H1 (cell line): ENCODE data around the gene DOK7. TPM values are rescaled to one million over a fixed set of nuclear protein-coding genes. Genes with fewer than 3 reads are reported as not detected.

Experiments used
- CTCF ChIA-PET: fragments of 300-600 bp; sonication (Branson Sonifier 250); formaldehyde crosslinking; loops from one replicate; lab custom pipeline; 2021; ENCODE audit not compliant: partially characterized antibody; lab: Charles Lee
- POLR2A ChIA-PET: fragments of 300-600 bp; sonication (Branson Sonifier 250); formaldehyde crosslinking; loops from one replicate; lab custom pipeline; 2021; ENCODE audit warnings: inconsistent platforms; ENCODE audit not compliant: partially characterized antibody; lab: Charles Lee
- DNase-seq, 2 experiments: peaks; one replicate each; pipeline versions ENCODE4 v3.0.0 to v3.0.0-alpha.2; 2010 to 2022; ENCODE audit warnings: low spot score in 2 of 2, low read depth in 1 of 2, mixed read lengths in 1 of 2
- FAIRE-seq: peaks from 2 replicates; lab custom pipeline; 2011; peaks lifted over from hg19 to GRCh38; lab: Jason Lieb, UNC
- H2AFZ ChIP-seq: 2 replicates; pipeline ENCODE4 v1.8.1; 2012; ENCODE audit warnings: low read length, inconsistent platforms
- H2AK5ac ChIP-seq: 2 replicates; pipeline ENCODE4 v1.6.1; 2013; ENCODE audit warnings: low read depth, low read length
- H2BK120ac ChIP-seq: replicated peaks from 2 replicates; pipeline ENCODE3; 2013; ENCODE audit warnings: low read depth, low read length, inconsistent platforms
- H2BK12ac ChIP-seq: 2 replicates; pipeline ENCODE4 v1.6.1; 2013; ENCODE audit warnings: low read depth, low read length
- H2BK15ac ChIP-seq: 2 replicates; pipeline ENCODE4 v1.6.1; 2013; ENCODE audit warnings: low read length
- H2BK20ac ChIP-seq: 2 replicates; pipeline ENCODE4 v1.6.1; 2013; ENCODE audit warnings: low read length
- H2BK5ac ChIP-seq: 2 replicates; pipeline ENCODE4 v1.6.1; 2013; ENCODE audit warnings: low read depth, low read length
- H3K14ac ChIP-seq: 2 replicates; pipeline ENCODE4 v1.6.1; 2013; ENCODE audit warnings: inconsistent platforms; ENCODE audit not compliant: insufficient read length
- H3K18ac ChIP-seq: 2 replicates; pipeline ENCODE4 v1.6.1; 2013; ENCODE audit warnings: low read length; ENCODE audit errors: extremely low read depth
- H3K23ac ChIP-seq: 2 replicates; pipeline ENCODE4 v1.6.1; 2013; ENCODE audit warnings: inconsistent platforms; ENCODE audit not compliant: insufficient read length
- H3K23me2 ChIP-seq: 2 replicates; pipeline ENCODE4 v1.6.1; 2013; ENCODE audit warnings: low read depth, low read length
- H3K27ac ChIP-seq: 2 replicates; pipeline ENCODE4 v1.6.1; 2011; ENCODE audit warnings: low read depth, low read length, inconsistent platforms
- H3K27me3 ChIP-seq, 4 experiments: replicated peaks in 1 of 4; 1 replicate in 1 of 4; 2 replicates in 3 of 4; pipeline versions ENCODE4 v1.6.1 to v1.8.1; 2011 to 2013; ENCODE audit warnings: low read length in 3 of 4, mild to moderate bottlenecking in 3 of 4, inconsistent platforms in 2 of 4, mixed read lengths in 2 of 4, moderate library complexity in 1 of 4; ENCODE audit not compliant: control insufficient read depth in 3 of 4, insufficient read depth in 3 of 4; ENCODE audit errors: extremely low read depth in 1 of 4
- H3K36me3 ChIP-seq, 4 experiments: 2 replicates each; pipeline versions ENCODE4 v1.6.1 to v1.8.1; 2011 to 2013; ENCODE audit warnings: mild to moderate bottlenecking in 4 of 4, low read length in 3 of 4, moderate library complexity in 2 of 4, control low read depth in 1 of 4, inconsistent platforms in 1 of 4; ENCODE audit not compliant: insufficient read depth in 4 of 4, control insufficient read depth in 2 of 4
- H3K4ac ChIP-seq: replicated peaks from 2 replicates; pipeline ENCODE3; 2013; ENCODE audit warnings: low read length, low read depth, mixed read lengths, inconsistent platforms; ENCODE audit not compliant: insufficient read length
- H3K4me1 ChIP-seq, 4 experiments: replicated peaks in 1 of 4; 1 replicate in 1 of 4; 2 replicates in 3 of 4; pipeline versions ENCODE4 v1.6.1 to v1.8.1; 2011 to 2013; ENCODE audit warnings: low read length in 3 of 4, inconsistent platforms in 2 of 4, mixed read lengths in 1 of 4; ENCODE audit not compliant: insufficient read depth in 4 of 4, control insufficient read depth in 3 of 4
- H3K4me2 ChIP-seq, 2 experiments: 2 replicates each; pipeline versions ENCODE4 v1.6.1 to v1.8.1; 2011 to 2013; ENCODE audit warnings: low read depth in 2 of 2, low read length in 2 of 2, control low read depth in 1 of 2, inconsistent platforms in 1 of 2, mild to moderate bottlenecking in 1 of 2; ENCODE audit not compliant: insufficient read depth in 1 of 2
- H3K4me3 ChIP-seq, 4 experiments: fragments of 200-600, 300-600 bp in 1 of 4; sonication (generic), shearing (Covaris generic), sonication (Bioruptor Twin) in 1 of 4; 2 replicates each; pipeline versions ENCODE4 v1.5.1 to v1.8.1; 2011 to 2016; ENCODE audit warnings: low read length in 4 of 4, low read depth in 3 of 4, control low read depth in 2 of 4, inconsistent platforms in 2 of 4, mild to moderate bottlenecking in 2 of 4, mixed read lengths in 1 of 4, moderate library complexity in 1 of 4; ENCODE audit not compliant: insufficient read depth in 2 of 4; ENCODE audit errors: extremely low read depth in 1 of 4
- H3K56ac ChIP-seq: replicated peaks from 2 replicates; pipeline ENCODE3; 2013; ENCODE audit warnings: low read depth, mild to moderate bottlenecking, mixed read lengths, low read length, inconsistent platforms; ENCODE audit not compliant: insufficient read length
- H3K79me1 ChIP-seq: 2 replicates; pipeline ENCODE4 v1.6.1; 2013; ENCODE audit warnings: low read depth, low read length, control low read depth
- H3K79me2 ChIP-seq, 2 experiments: 2 replicates each; pipeline versions ENCODE4 v1.6.1 to v1.8.1; 2012 to 2013; ENCODE audit warnings: low read length in 2 of 2, mild to moderate bottlenecking in 2 of 2, inconsistent platforms in 1 of 2; ENCODE audit not compliant: insufficient read depth in 2 of 2, control insufficient read depth in 1 of 2
- H3K9ac ChIP-seq, 4 experiments: replicated peaks in 1 of 4; 1 replicate in 1 of 4; 2 replicates in 3 of 4; pipeline versions ENCODE4 v1.6.1 to v1.8.1; 2011 to 2013; ENCODE audit warnings: low read depth in 3 of 4, low read length in 3 of 4, control low read depth in 2 of 4, mild to moderate bottlenecking in 2 of 4, moderate library complexity in 2 of 4, inconsistent platforms in 1 of 4; ENCODE audit errors: extremely low read depth in 1 of 4
- H3K9me3 ChIP-seq, 2 experiments: 2 replicates each; pipeline versions ENCODE4 v1.6.1 to v1.8.1; 2012 to 2013; ENCODE audit warnings: mild to moderate bottlenecking in 2 of 2, moderate library complexity in 2 of 2, control low read depth in 1 of 2, inconsistent platforms in 1 of 2, low read depth in 1 of 2, low read length in 1 of 2, mixed read lengths in 1 of 2; ENCODE audit not compliant: insufficient read depth in 2 of 2
- H4K20me1 ChIP-seq, 2 experiments: replicated peaks in 1 of 2; 2 replicates each; pipeline versions ENCODE3 to v1.8.1; 2011 to 2013; ENCODE audit warnings: inconsistent platforms in 2 of 2, low read length in 2 of 2, mild to moderate bottlenecking in 1 of 2; ENCODE audit not compliant: insufficient read depth in 2 of 2, control insufficient read depth in 1 of 2
- H4K5ac ChIP-seq: 2 replicates; pipeline ENCODE4 v1.6.1; 2013; ENCODE audit warnings: low read length, low read depth, mixed read lengths, inconsistent platforms; ENCODE audit not compliant: insufficient read length
- H4K8ac ChIP-seq: 2 replicates; pipeline ENCODE4 v1.8.0; 2013; ENCODE audit warnings: mild to moderate bottlenecking, moderate library complexity, low read length, inconsistent platforms; ENCODE audit not compliant: insufficient read depth; ENCODE audit errors: extremely low read depth
- H4K91ac ChIP-seq: replicated peaks from 2 replicates; pipeline ENCODE3; 2013; ENCODE audit warnings: low read length, mixed read lengths, inconsistent platforms; ENCODE audit not compliant: insufficient read length
- CTBP2 ChIP-seq: IDR thresholded peaks from 2 replicates; pipeline ENCODE4 v1.7.0; 2011; ENCODE audit warnings: borderline replicate concordance, mild to moderate bottlenecking, moderate library complexity, mixed read lengths, low read length; ENCODE audit not compliant: insufficient read depth, insufficient read length
- FOSL1 ChIP-seq: IDR thresholded peaks from 2 replicates; pipeline ENCODE4 v1.6.1; 2011; ENCODE audit warnings: mild to moderate bottlenecking, low read depth, low read length, moderate library complexity; ENCODE audit not compliant: insufficient read depth
- HDAC6 ChIP-seq: IDR thresholded peaks from one replicate; pipeline ENCODE4 v1.7.1; 2012; ENCODE audit warnings: low read depth, mild to moderate bottlenecking, inconsistent platforms, low read length, moderate library complexity
- MAFK ChIP-seq: IDR thresholded peaks from 2 replicates; pipeline ENCODE4 v1.6.1; 2012; ENCODE audit warnings: low read depth, mild to moderate bottlenecking, improper control_type of control experiment, low read length
- RAD21 ChIP-seq, 2 experiments: IDR thresholded peaks in 1 of 2; conservative IDR thresholded peaks in 1 of 2; 2 replicates each; pipeline ENCODE4 v1.6.1; 2011; ENCODE audit warnings: low read depth in 2 of 2, low read length in 2 of 2, improper control_type of control experiment in 1 of 2, inconsistent platforms in 1 of 2, mild to moderate bottlenecking in 1 of 2, moderate library complexity in 1 of 2
- SP2 ChIP-seq: IDR thresholded peaks from 2 replicates; pipeline ENCODE4 v1.6.1; 2012; ENCODE audit warnings: mild to moderate bottlenecking, low read length, inconsistent platforms
- TAF7 ChIP-seq: optimal IDR thresholded peaks from 2 replicates; pipeline ENCODE3; 2011; ENCODE audit warnings: low read depth, mild to moderate bottlenecking, inconsistent platforms, low read length, moderate library complexity, borderline replicate concordance
- WGBS, 2 experiments: shearing (Covaris generic) in 1 of 2; methylation state at CpG; one replicate each; pipeline versions ENCODE4 v1.1.6 to v1.1.7; 2013 to 2015; ENCODE audit warnings: low lambda C conversion rate in 2 of 2, mixed read lengths in 2 of 2, inconsistent platforms in 1 of 2, low coverage in 1 of 2, missing lambda C conversion rate in 1 of 2; ENCODE audit not compliant: insufficient replicate concordance in 2 of 2, insufficient coverage in 1 of 2, insufficient read length in 1 of 2; ENCODE audit errors: extremely low coverage in 1 of 2, missing lambda C conversion rate in 1 of 2; 5-methylcytosine and 5-hydroxymethylcytosine counted together
- polyA plus RNA-seq, 7 experiments: library from polyadenylated mRNA; depleted of rRNA in 3 of 7; stranded (reverse) in 5 of 7; unstranded in 2 of 7; fragments of >200 nt in 5 of 7; fragments of 200-250 nt in 2 of 7; gene quantifications; 1 replicate in 5 of 7; 2 replicates in 1 of 7; 4 replicates in 1 of 7; pipeline versions ENCODE4 v1.2.1 to v1.2.3, GENCODE V29; 2011 to 2013; ENCODE audit warnings: missing spikeins in 2 of 7, mixed read lengths in 2 of 7
- total RNA-seq: library from RNA; stranded (reverse); fragmentation: NEBNext Ultra II Directional; extraction: Animal tissue kit (Norgen Biotek cat#: 25700); gene quantifications from 2 replicates; pipeline ENCODE4 v1.2.1, GENCODE V29; 2021

DOK7 gene
- total and polyA plus RNA-seq, 2 of the 8 experiments (the other 6 are each of a cell fraction or from before 2014, with no cell fraction given), result 0.32 TPM; not detected in 1

- Histone ChIP-seq H4K20me1 (peaks cover 13 to 31% of the 10 kb centered on the region in 2 experiments), H2BK5ac (no peak overlapping the region), H4K8ac (no peak overlapping the region), H3K4ac (no peak overlapping the region), H3K27ac (no peak overlapping the region), H2BK12ac (no peak overlapping the region), H3K36me3 (peaks cover 11 to 54% (median 35%) of the 10 kb centered on the region in 4 experiments; a peak in 7 of 8 replicates), H3K4me3 (no peak overlapping the region), H3K79me2 (no peaks in the 10 kb centered on the region), H3K79me1 (peaks cover 10% of the 10 kb centered on the region), H4K91ac (no peak overlapping the region), H3K56ac (no peak overlapping the region), H2AFZ (no peak overlapping the region), H3K9me3 (no peaks in the 10 kb centered on the region), H2BK120ac (no peak overlapping the region), H2BK20ac (no peak overlapping the region), H4K5ac (no peak overlapping the region), H3K18ac (no peak overlapping the region), H3K23me2 (no peaks in the 10 kb centered on the region), H2BK15ac (no peak overlapping the region), H3K27me3 (no peaks in the 10 kb centered on the region), H3K4me1 (0 out of 7 replicates have a peak, but pooled peaks cover 0 to 2% (median under 1%) of the 10 kb centered on the region in 4 experiments), H3K4me2 (no peak overlapping the region), H3K23ac (no peak overlapping the region), H3K14ac (no peak overlapping the region), H3K9ac (no peak overlapping the region), H2AK5ac (no peak overlapping the region)
- DNase-seq (no peak), FAIRE-seq (no peak)
- CTCF ChIA-PET, result interaction anchor here (5.8 kb wide), 1 partner anchor 17 kb away, joined by 43 read pairs; no protein-coding TSS in a partner anchor
- TF ChIP-seq TAF7 (no peak), FOSL1 (no peak), SP2 (no peak), RAD21 (IDR thresholded peaks at IDR 0.05 in 1 of 2, conservative IDR thresholded peaks at IDR 0.05 in 1 of 2; ENCODE audit: low read depth in 2 of 2, low read length in 2 of 2) (no peak), HDAC6 (no peak), CTBP2 (no peak), MAFK (no peak)
- 90% methylated on average over 16 of the region's 16 CpGs; no CpG with 5 or more reads in 1 of the 2 experiments for WGBS, 2 experiments
- POLR2A ChIA-PET, result no interaction called here
Observed at GRCh38 chr4:3510481-3510880, 47.4 kb downstream of the DOK7 start.
